ENCODE data around the gene SP9. TPM values are rescaled to one million over a fixed set of nuclear protein-coding genes. Genes with fewer than 3 reads are reported as not detected.

Gene SP9
- total RNA-seq, 4 donors from 2014 or later, result not detected

GRCh38 chr2:174335988-174336500, 1.3 kb downstream of the SP9 start:
- TF ChIP-seq CTCF (IDR thresholded peaks at IDR 0.05), result no peak
- no peak for TF ChIP-seq POLR2A (IDR thresholded peaks at IDR 0.05)
- no peaks in the 10 kb centered on the region for H3K36me3 ChIP-seq
- peak overlapping the region in 1 of 2 donors; percentile 9 for H3K4me3 ChIP-seq
- H3K4me1 ChIP-seq, result peaks cover 0 to 18% of the 10 kb centered on the region in 2 donors
- H3K27me3 ChIP-seq, result peaks cover 81 to 90% of the 10 kb centered on the region in 2 donors
- intact Hi-C loops (cut with DNase I; ENCODE audit: low total_unique reads), result no loop called here
- peak in 1 of 2 donors; percentile 16 for DNase-seq
- H3K9me3 ChIP-seq, result no peaks in the 10 kb centered on the region
- H3K27ac ChIP-seq, result no peak overlapping the region

GRCh38 chr2:174336501-174337336, 2.0 kb downstream of the SP9 start:
- Histone ChIP-seq H3K27me3 (peaks cover 80 to 89% of the 10 kb centered on the region in 2 donors), H3K9me3 (no peaks in the 10 kb centered on the region), H3K4me3 (no peak overlapping the region), H3K4me1 (peaks cover 0 to 18% of the 10 kb centered on the region in 2 donors), H3K27ac (no peak overlapping the region), H3K36me3 (no peaks in the 10 kb centered on the region)
- no peak for DNase-seq
- TF ChIP-seq CTCF (IDR thresholded peaks at IDR 0.05) (no peak), POLR2A (IDR thresholded peaks at IDR 0.05) (no peak)
- intact Hi-C loops (cut with DNase I; ENCODE audit: low total_unique reads), result no loop called here

- DNase-seq, result no peak
- H3K9me3 ChIP-seq, result no peaks in the 10 kb centered on the region
- H3K36me3 ChIP-seq, result no peaks in the 10 kb centered on the region
- intact Hi-C loops (cut with DNase I; ENCODE audit: low total_unique reads), result no loop called here
- H3K4me1 ChIP-seq, result peaks cover 0 to 22% of the 10 kb centered on the region in 2 donors
- H3K27ac ChIP-seq, result no peak overlapping the region
- TF ChIP-seq POLR2A (IDR thresholded peaks at IDR 0.05) (no peak), CTCF (IDR thresholded peaks at IDR 0.05) (no peak)
- H3K27me3 ChIP-seq, result peaks cover 80 to 89% of the 10 kb centered on the region in 2 donors
- no peak overlapping the region for H3K4me3 ChIP-seq
These were observed 2.8 kb downstream of the SP9 start for GRCh38 chr2:174337337-174338146.

GRCh38 chr2:174338147-174338605, 3.4 kb downstream of the SP9 start:
- H3K4me3 ChIP-seq, result no peak overlapping the region
- intact Hi-C loops (cut with DNase I; ENCODE audit: low total_unique reads), result no loop called here
- H3K27me3 ChIP-seq, result peaks cover 81 to 89% of the 10 kb centered on the region in 2 donors
- DNase-seq, result no peak
- no peaks in the 10 kb centered on the region for H3K9me3 ChIP-seq
- H3K4me1 ChIP-seq, result peaks cover 0 to 22% of the 10 kb centered on the region in 2 donors
- no peak overlapping the region for H3K27ac ChIP-seq
- no peaks in the 10 kb centered on the region for H3K36me3 ChIP-seq
- no peak for TF ChIP-seq CTCF (IDR thresholded peaks at IDR 0.05)
- TF ChIP-seq POLR2A (IDR thresholded peaks at IDR 0.05), result no peak
